ENCODE data around the gene CTAG1B.
"Not testable (repeated sequence)": the region's sequence is repeated elsewhere in the genome, so short reads cannot be mapped to it uniquely, and the experiment has no call there.

Gene CTAG1B

DNA sequence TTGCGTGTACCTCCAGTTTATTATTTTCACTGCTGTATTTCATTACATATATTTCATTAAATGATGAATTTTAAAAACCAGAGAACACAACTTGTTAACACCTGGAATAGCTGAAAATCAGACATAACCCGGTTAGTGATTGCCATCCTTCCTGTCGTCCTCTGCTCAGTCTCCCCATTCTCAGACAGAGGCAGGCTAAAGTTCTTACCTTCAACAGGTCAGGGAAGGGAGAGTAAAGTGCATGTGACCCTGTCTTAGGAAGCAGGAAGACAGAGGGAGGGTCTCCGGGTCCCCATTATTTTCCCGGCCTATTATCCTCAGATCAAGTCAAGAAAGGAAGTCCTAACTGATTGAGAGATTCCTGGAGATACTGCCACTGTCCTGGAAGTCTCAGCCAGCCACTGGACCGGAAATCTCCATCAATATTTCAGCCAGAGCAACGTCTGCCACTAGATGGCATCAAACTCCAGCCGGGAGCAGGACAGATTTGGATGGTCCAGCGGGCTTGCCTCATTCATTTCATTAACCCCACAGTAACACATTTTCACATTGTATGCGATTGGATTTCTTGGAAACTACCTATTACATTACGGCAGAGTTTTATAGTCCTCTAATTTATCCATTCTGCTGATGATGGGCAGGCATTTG, 1.8 kb upstream of the CTAG1B start:
- H3K4me2 ChIP-seq (ENCODE audit: low read length); H3K9ac ChIP-seq (ENCODE audit: low read depth, low read length); H3K36me3 ChIP-seq (ENCODE audit: insufficient read depth, low read length); H3K27me3 ChIP-seq (ENCODE audit: control insufficient read depth, insufficient read depth, low read length); H3K9me3 ChIP-seq (replicated peaks; ENCODE audit: low read length); H3K4me3 ChIP-seq (ENCODE audit: low read length); H3K4me1 ChIP-seq (ENCODE audit: control insufficient read depth, insufficient read depth, low read length): not testable (repeated sequence)

DNA sequence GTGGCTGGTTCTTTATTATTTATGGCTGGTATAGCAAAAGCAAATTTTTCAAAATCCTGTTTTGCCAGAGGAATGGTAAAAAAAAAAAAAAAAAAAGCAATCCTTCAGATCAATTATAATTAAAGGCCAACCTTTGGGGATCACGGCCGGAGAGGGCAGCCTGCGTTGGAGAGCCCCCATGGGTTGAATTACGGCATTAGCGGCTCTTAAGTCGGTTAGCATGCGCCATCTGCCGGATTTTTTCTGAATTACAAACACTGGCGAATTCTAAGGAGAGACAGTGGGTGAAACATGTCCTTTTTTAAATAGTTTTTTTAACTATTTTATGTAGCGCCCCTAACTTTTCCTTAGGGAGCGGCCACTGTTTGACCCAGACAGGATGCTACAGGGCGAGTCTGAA, 5.5 kb downstream of the CTAG1B start:
- not testable (repeated sequence) for H3K9ac ChIP-seq (ENCODE audit: low read depth, low read length); H3K4me3 ChIP-seq (ENCODE audit: low read length); H3K4me1 ChIP-seq (ENCODE audit: control insufficient read depth, insufficient read depth, low read length); H3K27me3 ChIP-seq (ENCODE audit: control insufficient read depth, insufficient read depth, low read length); H3K4me2 ChIP-seq (ENCODE audit: low read length); H3K9me3 ChIP-seq (replicated peaks; ENCODE audit: low read length); H3K36me3 ChIP-seq (ENCODE audit: insufficient read depth, low read length)

DNA sequence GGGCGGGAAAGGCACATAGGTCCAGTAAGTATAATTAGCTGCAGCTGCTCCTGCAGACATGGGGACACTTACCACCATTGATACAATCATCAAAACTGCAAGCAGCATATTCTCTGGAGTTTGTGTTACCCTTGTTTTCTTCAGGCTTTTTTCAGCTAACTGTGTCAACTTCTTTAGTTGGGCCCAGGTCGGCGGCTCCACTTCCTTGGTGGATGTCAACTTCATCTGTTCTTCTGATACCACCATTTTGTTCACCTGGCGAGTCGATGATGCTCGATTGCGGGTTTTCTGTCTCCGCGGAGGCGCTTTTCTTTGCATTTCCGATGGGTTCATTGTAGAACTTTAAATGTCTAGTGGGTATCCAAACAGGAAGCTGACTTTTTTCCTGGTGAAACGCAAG, 7.9 kb downstream of the CTAG1B start:
- not testable (repeated sequence) for H3K4me1 ChIP-seq (ENCODE audit: control insufficient read depth, insufficient read depth, low read length); H3K9ac ChIP-seq (ENCODE audit: low read depth, low read length); H3K27me3 ChIP-seq (ENCODE audit: control insufficient read depth, insufficient read depth, low read length); H3K36me3 ChIP-seq (ENCODE audit: insufficient read depth, low read length); H3K4me2 ChIP-seq (ENCODE audit: low read length); H3K4me3 ChIP-seq (ENCODE audit: low read length); H3K9me3 ChIP-seq (replicated peaks; ENCODE audit: low read length)

DNA sequence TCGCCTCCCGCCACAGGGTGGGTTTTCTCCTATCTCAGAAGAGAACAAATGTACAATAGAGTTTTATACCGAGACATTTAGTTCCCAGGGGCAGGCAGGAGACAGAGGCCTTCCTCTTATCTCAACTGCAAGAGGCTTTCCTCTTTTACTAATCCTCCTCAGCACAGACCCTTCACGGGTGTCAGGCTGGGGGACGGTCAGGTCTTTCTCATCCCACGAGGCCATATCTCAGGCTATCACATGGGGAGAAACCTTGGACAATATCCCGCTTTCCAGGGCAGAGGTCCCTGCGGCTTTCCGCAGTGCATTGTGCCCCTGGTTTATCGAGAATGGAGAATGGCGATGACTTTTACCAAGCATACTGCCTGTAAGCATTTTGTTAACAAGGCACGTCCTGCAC, 10.3 kb downstream of the CTAG1B start:
- H3K4me3 ChIP-seq (ENCODE audit: low read length) = not testable (repeated sequence)

DNA sequence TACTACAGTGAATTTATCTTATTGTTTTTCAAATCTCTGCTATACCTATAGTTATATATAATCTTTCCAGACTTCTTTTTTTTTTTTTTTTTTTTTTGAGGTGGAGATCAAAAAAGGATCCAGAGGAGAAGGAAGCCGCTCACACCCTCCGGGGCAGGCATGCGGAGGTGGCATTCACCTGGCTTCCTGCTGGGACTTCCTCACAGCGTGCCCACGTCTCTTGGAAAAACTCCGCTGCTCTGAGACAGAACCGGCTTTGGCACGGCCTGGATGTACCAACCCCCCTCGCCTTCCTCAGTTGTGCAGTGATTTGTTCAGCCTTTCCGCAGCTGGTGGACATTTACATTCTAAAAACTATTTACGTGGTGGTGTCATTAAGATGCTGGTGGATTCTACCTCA, 11.1 kb downstream of the CTAG1B start:
- H3K36me3 ChIP-seq (ENCODE audit: insufficient read depth, low read length); H3K9ac ChIP-seq (ENCODE audit: low read depth, low read length); H3K9me3 ChIP-seq (replicated peaks; ENCODE audit: low read length); H3K4me3 ChIP-seq (ENCODE audit: low read length); H3K4me2 ChIP-seq (ENCODE audit: low read length); H3K27me3 ChIP-seq (ENCODE audit: control insufficient read depth, insufficient read depth, low read length): not testable (repeated sequence)
- H3K4me1 ChIP-seq (ENCODE audit: control insufficient read depth, insufficient read depth, low read length) = peaks cover 14% of the 10 kb centered on the region

More for the DNA sequence above, 10.3 kb downstream of the CTAG1B start:
- H3K36me3 ChIP-seq (ENCODE audit: insufficient read depth, low read length); H3K27me3 ChIP-seq (ENCODE audit: control insufficient read depth, insufficient read depth, low read length); H3K9ac ChIP-seq (ENCODE audit: low read depth, low read length); H3K9me3 ChIP-seq (replicated peaks; ENCODE audit: low read length); H3K4me1 ChIP-seq (ENCODE audit: control insufficient read depth, insufficient read depth, low read length); H3K4me2 ChIP-seq (ENCODE audit: low read length): not testable (repeated sequence)

DNA sequence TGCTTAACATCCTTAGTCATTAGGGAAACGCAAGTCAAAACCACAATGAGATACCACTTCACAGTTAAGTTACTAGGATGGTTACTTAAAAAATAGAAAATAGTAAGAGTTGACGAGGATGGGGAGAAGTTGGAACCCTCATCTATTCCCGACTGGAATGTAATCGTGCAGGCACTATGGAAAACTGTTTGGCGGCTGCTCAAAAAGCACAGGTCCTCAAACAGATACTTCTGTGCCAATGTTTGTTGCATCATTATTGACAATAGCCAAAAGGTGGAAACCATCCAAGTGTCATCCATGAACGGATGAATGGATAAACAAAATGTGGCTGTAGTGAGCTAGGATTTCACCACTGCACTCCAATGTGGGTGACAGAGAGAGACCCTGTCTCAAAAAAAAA, 11.7 kb downstream of the CTAG1B start:
- H3K4me2 ChIP-seq (ENCODE audit: low read length) = no peak overlapping the region
- H3K36me3 ChIP-seq (ENCODE audit: insufficient read depth, low read length) = no peaks in the 10 kb centered on the region
- no peaks in the 10 kb centered on the region for H3K27me3 ChIP-seq (ENCODE audit: control insufficient read depth, insufficient read depth, low read length)
- no peak overlapping the region for H3K9ac ChIP-seq (ENCODE audit: low read depth, low read length)
- H3K4me1 ChIP-seq (ENCODE audit: control insufficient read depth, insufficient read depth, low read length) = peaks cover 14% of the 10 kb centered on the region
- no peak overlapping the region for H3K4me3 ChIP-seq (ENCODE audit: low read length)
- no peaks in the 10 kb centered on the region for H3K9me3 ChIP-seq (replicated peaks; ENCODE audit: low read length)

DNA sequence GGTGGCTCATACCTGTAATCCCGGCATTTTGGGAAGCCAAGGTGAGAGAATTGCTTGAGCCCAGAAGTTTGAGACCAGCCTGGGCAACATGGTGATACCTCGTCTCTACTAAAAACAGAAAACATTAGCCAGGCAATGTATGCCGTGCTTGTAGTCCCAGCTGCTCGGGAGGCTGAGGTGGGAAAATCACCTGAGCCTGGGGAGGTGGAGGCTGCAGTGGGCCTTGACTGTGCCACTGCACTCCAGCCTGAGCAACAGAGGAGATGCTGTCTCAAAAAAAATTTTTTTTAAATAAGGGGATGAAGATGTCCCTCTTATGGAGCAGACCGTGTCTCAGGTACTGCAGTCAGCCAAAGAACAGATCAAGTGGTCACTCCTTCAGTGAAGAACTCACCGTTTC, 13.5 kb downstream of the CTAG1B start:
- H3K9me3 ChIP-seq (replicated peaks; ENCODE audit: low read length) = no peaks in the 10 kb centered on the region
- peaks cover 22% of the 10 kb centered on the region for H3K4me1 ChIP-seq (ENCODE audit: control insufficient read depth, insufficient read depth, low read length)
- no peaks in the 10 kb centered on the region for H3K27me3 ChIP-seq (ENCODE audit: control insufficient read depth, insufficient read depth, low read length)
- no peaks in the 10 kb centered on the region for H3K36me3 ChIP-seq (ENCODE audit: insufficient read depth, low read length)
- H3K4me3 ChIP-seq (ENCODE audit: low read length) = no peak overlapping the region
- H3K4me2 ChIP-seq (ENCODE audit: low read length) = no peak overlapping the region
- no peak overlapping the region for H3K9ac ChIP-seq (ENCODE audit: low read depth, low read length)

DNA sequence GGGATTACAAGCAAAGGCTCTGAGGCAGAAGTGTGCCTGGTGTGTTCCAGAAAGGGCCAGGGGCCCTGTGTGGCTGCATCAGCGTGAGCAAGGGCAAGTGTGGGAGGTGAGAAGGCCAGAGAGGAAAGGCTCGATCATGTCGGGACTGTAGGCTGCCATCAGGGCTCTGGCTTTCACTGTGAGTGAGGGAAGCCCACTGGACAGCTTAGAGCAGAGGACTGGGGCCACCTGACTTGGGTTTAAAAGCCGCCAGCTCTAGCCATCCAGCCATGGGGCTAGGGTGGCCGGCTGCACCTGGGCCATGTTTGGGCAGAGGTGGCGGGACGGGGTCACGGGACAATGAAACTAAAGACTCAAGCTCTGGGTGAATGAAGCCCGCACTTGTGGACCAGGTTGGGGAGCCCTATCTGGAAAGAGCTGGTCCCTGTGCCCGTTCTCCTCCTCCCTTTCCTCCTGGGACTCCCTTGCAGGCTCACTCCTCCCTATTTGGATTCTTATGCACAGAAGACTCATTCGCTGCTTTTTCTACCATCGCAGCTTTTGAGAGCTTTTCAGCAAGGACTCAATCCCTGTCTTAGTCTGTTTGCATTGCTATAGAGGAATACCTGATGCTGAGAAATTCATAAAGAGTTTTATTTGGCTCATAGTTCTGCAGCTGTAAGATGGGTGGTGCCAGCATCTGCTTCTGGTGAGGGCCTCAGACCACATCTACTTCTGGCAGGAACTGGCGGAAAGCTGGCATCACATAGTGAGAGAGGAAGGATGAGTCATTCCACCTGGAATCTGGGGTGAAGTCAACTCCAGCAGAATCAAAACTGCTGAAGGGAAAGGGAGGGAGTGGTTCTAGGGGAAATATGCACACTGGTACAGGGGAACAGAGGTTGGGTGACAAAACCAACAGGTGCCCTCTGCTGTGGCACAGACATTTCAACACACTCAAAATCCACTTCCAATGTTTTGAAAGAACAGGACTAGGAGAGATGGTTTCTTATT, 15.3 kb downstream of the CTAG1B start:
- Histone ChIP-seq H3K9ac (ENCODE audit: low read depth, low read length) (no peak overlapping the region), H3K4me3 (ENCODE audit: low read length) (no peak overlapping the region), H3K27me3 (ENCODE audit: control insufficient read depth, insufficient read depth, low read length) (no peaks in the 10 kb centered on the region), H3K4me2 (ENCODE audit: low read length) (peak overlapping the region; percentile 23), H3K36me3 (ENCODE audit: insufficient read depth, low read length) (no peaks in the 10 kb centered on the region), H3K4me1 (ENCODE audit: control insufficient read depth, insufficient read depth, low read length) (peaks cover 28% of the 10 kb centered on the region), H3K9me3 (replicated peaks; ENCODE audit: low read length) (no peaks in the 10 kb centered on the region)

DNA sequence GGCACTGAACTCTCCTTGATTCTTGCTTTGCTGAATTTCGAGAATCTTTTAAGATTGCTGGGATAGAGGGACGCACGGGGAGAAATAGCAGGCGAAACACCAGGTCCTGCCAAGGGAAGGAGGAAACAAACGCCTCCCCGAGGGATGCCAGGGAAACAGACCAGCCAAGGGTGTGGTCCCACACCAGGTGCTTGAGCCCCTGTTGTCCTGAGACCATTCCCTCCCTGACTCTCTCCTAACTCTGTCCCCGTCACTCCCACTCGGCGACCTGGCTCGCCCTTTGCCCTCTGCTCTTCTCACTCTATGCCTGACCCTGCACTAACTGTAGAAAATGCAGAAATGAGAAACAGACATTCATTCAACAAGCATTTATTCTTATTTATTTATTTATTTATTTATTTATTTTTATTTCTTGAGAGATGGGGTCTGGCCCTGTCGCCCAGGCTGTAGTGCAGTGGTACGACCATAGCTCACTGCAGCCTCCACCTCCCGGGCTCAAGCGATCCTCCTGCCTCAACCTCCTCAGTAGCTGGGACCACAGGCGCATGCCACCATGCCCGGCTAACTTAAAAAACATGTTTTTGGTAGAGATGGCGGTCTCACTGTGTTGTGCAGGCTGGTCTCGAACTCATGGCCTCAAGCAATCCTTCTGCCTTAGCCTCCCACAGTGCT, 16.2 kb downstream of the CTAG1B start:
- Histone ChIP-seq H3K9me3 (replicated peaks; ENCODE audit: low read length) (no peaks in the 10 kb centered on the region), H3K36me3 (ENCODE audit: insufficient read depth, low read length) (no peaks in the 10 kb centered on the region), H3K4me2 (ENCODE audit: low read length) (no peak overlapping the region), H3K4me3 (ENCODE audit: low read length) (no peak overlapping the region), H3K9ac (ENCODE audit: low read depth, low read length) (no peak overlapping the region), H3K4me1 (ENCODE audit: control insufficient read depth, insufficient read depth, low read length) (peaks cover 28% of the 10 kb centered on the region), H3K27me3 (ENCODE audit: control insufficient read depth, insufficient read depth, low read length) (no peaks in the 10 kb centered on the region)

DNA sequence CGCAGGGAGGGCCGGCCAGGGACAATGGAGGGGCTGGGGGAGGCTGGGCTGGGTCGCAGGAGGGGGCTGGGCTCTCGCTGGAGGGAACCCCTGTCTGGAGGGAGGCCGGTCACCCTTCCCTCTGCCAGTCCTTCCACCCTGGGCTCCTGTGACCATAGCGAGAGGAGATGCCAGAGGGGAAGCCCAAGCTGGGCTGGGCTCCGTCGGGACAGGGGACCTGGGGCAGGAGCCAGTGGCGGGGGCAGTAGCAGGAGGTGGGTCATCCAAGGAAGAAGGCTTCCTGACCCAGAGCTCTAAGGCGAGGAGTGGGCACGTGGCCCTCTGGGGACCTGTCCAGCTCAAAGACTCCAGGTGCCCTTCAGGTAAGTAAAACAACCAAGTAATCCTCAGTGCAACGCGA, 16.9 kb downstream of the CTAG1B start:
- no peaks in the 10 kb centered on the region for H3K27me3 ChIP-seq (ENCODE audit: control insufficient read depth, insufficient read depth, low read length)
- H3K4me2 ChIP-seq (ENCODE audit: low read length) = no peak overlapping the region
- no peaks in the 10 kb centered on the region for H3K36me3 ChIP-seq (ENCODE audit: insufficient read depth, low read length)
- H3K4me1 ChIP-seq (ENCODE audit: control insufficient read depth, insufficient read depth, low read length) = peaks cover 28% of the 10 kb centered on the region
- H3K9ac ChIP-seq (ENCODE audit: low read depth, low read length) = no peak overlapping the region
- H3K4me3 ChIP-seq (ENCODE audit: low read length) = no peak overlapping the region
- H3K9me3 ChIP-seq (replicated peaks; ENCODE audit: low read length) = no peaks in the 10 kb centered on the region

DNA sequence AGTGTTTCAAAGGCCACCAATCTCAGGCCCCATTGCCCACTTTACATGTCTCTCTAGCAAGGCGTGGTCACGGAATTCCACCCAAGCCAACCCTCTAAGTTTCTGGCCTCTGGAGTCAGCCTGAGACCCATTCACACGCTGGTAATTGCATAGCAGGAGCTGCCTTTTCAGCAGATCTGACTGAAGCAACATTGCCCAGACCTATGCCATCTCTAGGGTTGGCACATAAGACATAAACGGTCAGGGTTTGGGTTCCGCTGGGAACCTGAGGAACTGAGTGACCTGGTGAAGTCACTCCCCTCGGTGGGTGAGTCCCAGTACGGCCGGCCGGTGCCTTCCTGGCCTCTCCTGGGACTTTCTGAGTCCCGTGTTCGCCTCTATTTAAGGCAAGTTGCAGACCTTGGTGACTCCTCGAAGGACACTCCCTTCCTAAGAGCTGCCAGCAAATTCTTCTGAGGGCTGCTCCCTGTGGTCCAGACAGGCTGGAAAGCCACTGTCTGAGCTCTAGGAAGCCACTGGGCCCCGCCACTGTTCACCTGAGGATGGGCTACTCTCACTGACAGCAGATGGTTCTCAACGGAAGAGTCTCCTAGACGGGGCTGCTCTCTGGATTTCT, 18.2 kb downstream of the CTAG1B start:
- no peak overlapping the region for H3K4me3 ChIP-seq (ENCODE audit: low read length)
- peak overlapping the region; percentile 11 for H3K4me2 ChIP-seq (ENCODE audit: low read length)
- H3K36me3 ChIP-seq (ENCODE audit: insufficient read depth, low read length) = no peaks in the 10 kb centered on the region
- H3K4me1 ChIP-seq (ENCODE audit: control insufficient read depth, insufficient read depth, low read length) = peaks cover 28% of the 10 kb centered on the region
- H3K9ac ChIP-seq (ENCODE audit: low read depth, low read length) = no peak overlapping the region
- no peaks in the 10 kb centered on the region for H3K27me3 ChIP-seq (ENCODE audit: control insufficient read depth, insufficient read depth, low read length)
- no peaks in the 10 kb centered on the region for H3K9me3 ChIP-seq (replicated peaks; ENCODE audit: low read length)

Measured in skeletal muscle satellite cell (primary cell).